Heart left ventricle (tissue), 16 donors: ENCODE results near the gene EDN3. TPM values are rescaled to one million over a fixed set of nuclear protein-coding genes. Genes with fewer than 3 reads are reported as not detected.

Experiments
- ATAC-seq, 4 donors: fragments of 200-7000 bp; cut with Tn5 transposase; one replicate each; pipeline ENCODE4 v1.9.1; 2020 to 2022; ENCODE audit warnings: moderate library complexity in 4 of 4, mild to moderate bottlenecking in 3 of 4, moderate number of reproducible peaks in 1 of 4
- DNase-seq, 5 donors: peaks; one replicate each; pipeline ENCODE4 v3.0.0-alpha.2; 2020
- H3K27ac ChIP-seq, 12 donors: fragments of 200-600 bp; sonication (generic) in 4 of 12; one replicate each; pipeline versions ENCODE4 v1.5.0 to v1.8.0; 2016 to 2022; ENCODE audit warnings: mild to moderate bottlenecking in 2 of 12
- H3K27me3 ChIP-seq, 9 donors: fragments of 200-600 bp; sonication (generic) in 2 of 9; one replicate each; pipeline versions ENCODE4 v1.5.1 to v1.8.0; 2016 to 2022; ENCODE audit warnings: mild to moderate bottlenecking in 3 of 9
- H3K36me3 ChIP-seq, 9 donors: fragments of 200-600 bp; sonication (generic) in 2 of 9; one replicate each; pipeline versions ENCODE4 v1.5.0 to v1.8.0; 2018 to 2022; ENCODE audit warnings: mild to moderate bottlenecking in 2 of 9
- H3K4me1 ChIP-seq, 12 donors: fragments of 200-600 bp; sonication (generic) in 4 of 12; one replicate each; pipeline versions ENCODE4 v1.5.0 to v1.8.0; 2016 to 2022; ENCODE audit warnings: mild to moderate bottlenecking in 3 of 12
- H3K4me3 ChIP-seq, 12 donors: fragments of 200-600 bp; sonication (generic) in 4 of 12; one replicate each; pipeline versions ENCODE4 v1.5.0 to v1.8.0; 2017 to 2022; ENCODE audit warnings: mild to moderate bottlenecking in 9 of 12, moderate library complexity in 4 of 12
- H3K9me3 ChIP-seq, 12 donors: fragments of 200-600 bp; sonication (generic) in 4 of 12; one replicate each; pipeline versions ENCODE4 v1.5.0 to v1.8.0; 2016 to 2022; ENCODE audit warnings: mild to moderate bottlenecking in 1 of 12
- CTCF ChIP-seq, 12 donors: fragments of 200-600 bp; sonication (generic) in 4 of 12; IDR thresholded peaks; one replicate each; pipeline versions ENCODE4 v1.5.0 to v1.8.0; 2018 to 2022; ENCODE audit warnings: antibody characterized with exemption in 12 of 12, mild to moderate bottlenecking in 5 of 12
- POLR2A ChIP-seq, 2 donors: fragments of 450-650 bp; IDR thresholded peaks; one replicate each; pipeline ENCODE4 v1.6.1; 2017; ENCODE audit warnings: antibody characterized with exemption in 2 of 2, mild to moderate bottlenecking in 2 of 2, moderate library complexity in 2 of 2
- WGBS, 4 donors: extraction: QIAGEN DNeasy Blood & Tissue Kit in 2 of 4; methylation state at CpG; one replicate each; pipeline versions ENCODE4 v1.1.5 to v1.1.7; 2013 to 2018; 5-methylcytosine and 5-hydroxymethylcytosine counted together
- intact Hi-C, 10 donors: fragments of 100-400 bp; cut with DNase I; formaldehyde crosslinking; loops; one replicate each; pipeline versions ENCODE4 v1.11.1 to v1.14.2; 2022
- polyA plus RNA-seq, 2 donors: library from polyadenylated mRNA; stranded (reverse); fragments of 200-250 nt; gene quantifications; one replicate each; pipeline ENCODE4 v1.2.3, GENCODE V29; 2013
- total RNA-seq, 9 donors: library from RNA; depleted of rRNA in 2 of 9; stranded (reverse); fragments of >200 nt in 2 of 9; fragmentation: NEBNext Ultra II Directional in 3 of 9; extraction: Animal tissue kit (Norgen Biotek cat#: 25700) in 3 of 9; gene quantifications; one replicate each; pipeline versions ENCODE4 v1.1.0 to v1.2.4, GENCODE V29; 2016 to 2023
- donor health status: ischemic (EF 13 %, LVEDD 7.1; RV severe dilation, severe dysfunction).
- donor health status: healthy with polysubstance abuse.
- donor health status: DM: no; HTN: yes; CAD: no.
- donor health status: DM: no; HTN: no; CAD: no.
- donor health status: ischemic (EF 25% LVEDD 6.9; RV normal size, moderate dysfunction).
- donor health status: ischemic (EF 25% LVEDD 5.7; RV mildly dilated, moderate dysfunction).
- donor health status: healthy.
- donor health status: DM: yes; HTN: yes; CAD: no.
- donor health status: ischemic (EF 35%, LVEDD 5.7; RV mildly dilated, moderate dysfunction).
- donor health status: nonischemic (EF 11% LVEDD 7.7; RV severe dilation, severe dysfunction).
- donor health status: DM: yes; HTN: yes; CAD: no.
- donor health status: PGD.
- donor health status: ischemic (EF 29% LVEDD 5.4; RV normal size, mild dysfunction).
- donor health status: nonischemic (EF 23%, LVEDD 6.1; RV moderate dilation, normal function).

Gene EDN3
- total and polyA plus RNA-seq, 11 donors: 0.07 to 0.17 TPM; not detected in 9

GRCh38 chr20:59316911-59317731 lies 16.7 kb downstream of the EDN3 start:
- H3K27me3 ChIP-seq: peaks cover 0 to 32% (median 0%) of the 10 kb centered on the region in 9 donors
- ATAC-seq (no peak), DNase-seq (no peak)
- H3K36me3 ChIP-seq: no peaks in the 10 kb centered on the region
- H3K27ac ChIP-seq: no peak overlapping the region
- no peak overlapping the region for H3K4me3 ChIP-seq
- H3K4me1 ChIP-seq: no peaks in the 10 kb centered on the region
- 70 to 81% (median 75%) methylated on average over 13 of the region's 13 CpGs for WGBS, 4 donors
- intact Hi-C loops: no loop called here
- TF ChIP-seq POLR2A (IDR thresholded peaks at IDR 0.05) (no peak), CTCF (IDR thresholded peaks at IDR 0.05) (no peak)
- H3K9me3 ChIP-seq: no peaks in the 10 kb centered on the region

- intact Hi-C loops: no loop called here
- Histone ChIP-seq H3K27ac (no peak overlapping the region), H3K4me3 (no peak overlapping the region), H3K27me3 (peaks cover 0 to 35% (median 0%) of the 10 kb centered on the region in 9 donors), H3K4me1 (no peaks in the 10 kb centered on the region), H3K36me3 (no peaks in the 10 kb centered on the region), H3K9me3 (no peaks in the 10 kb centered on the region)
- DNase-seq (no peak), ATAC-seq (no peak)
- TF ChIP-seq POLR2A (IDR thresholded peaks at IDR 0.05): no peak
- no peak for TF ChIP-seq CTCF (IDR thresholded peaks at IDR 0.05)
- WGBS, 4 donors: 81 to 85% (median 83%) methylated on average over 9 to 20 of the region's 20 CpGs
Observed at GRCh38 chr20:59318201-59318790, 17.9 kb downstream of the EDN3 start.

- no peaks in the 10 kb centered on the region for H3K4me1 ChIP-seq
- ATAC-seq (no peak), DNase-seq (no peak)
- no peaks in the 10 kb centered on the region for H3K9me3 ChIP-seq
- no peak for TF ChIP-seq POLR2A (IDR thresholded peaks at IDR 0.05)
- TF ChIP-seq CTCF (IDR thresholded peaks at IDR 0.05): no peak
- WGBS, 4 donors: 53 to 71% (median 63%) methylated on average over 4 of the region's 4 CpGs
- intact Hi-C loops: no loop called here
- no peaks in the 10 kb centered on the region for H3K36me3 ChIP-seq
- H3K27me3 ChIP-seq: peaks cover 0 to 31% (median 0%) of the 10 kb centered on the region in 9 donors
- no peak overlapping the region for H3K27ac ChIP-seq
- no peak overlapping the region for H3K4me3 ChIP-seq
Observed at GRCh38 chr20:59318803-59319202, 18.4 kb downstream of the EDN3 start.

- Histone ChIP-seq H3K27me3 (peaks cover 0 to 29% (median 0%) of the 10 kb centered on the region in 9 donors), H3K27ac (no peak overlapping the region), H3K9me3 (no peaks in the 10 kb centered on the region), H3K36me3 (no peaks in the 10 kb centered on the region), H3K4me3 (no peak overlapping the region), H3K4me1 (no peaks in the 10 kb centered on the region)
- intact Hi-C loops: no loop called here
- 87 to 92% (median 90%) methylated on average over 10 of the region's 10 CpGs for WGBS, 4 donors
- TF ChIP-seq POLR2A (IDR thresholded peaks at IDR 0.05): no peak
- TF ChIP-seq CTCF (IDR thresholded peaks at IDR 0.05): no peak
- ATAC-seq (no peak), DNase-seq (no peak)
Observed at GRCh38 chr20:59320426-59320825, 20.0 kb downstream of the EDN3 start.
